CD4-positive, alpha-beta T cell treated with Interleukin-2 at 100 ng/mL for 4 hours (primary cell): ENCODE data around the gene TMEM163.
"Not testable (repeated sequence)": the region's sequence is repeated elsewhere in the genome, so short reads cannot be mapped to it uniquely, and the experiment has no call there.

Source experiments
- DNase-seq: peaks from one replicate; pipeline ENCODE4 v3.0.0-alpha.2; 2020; ENCODE audit warnings: low spot score

TMEM163 gene

DNA sequence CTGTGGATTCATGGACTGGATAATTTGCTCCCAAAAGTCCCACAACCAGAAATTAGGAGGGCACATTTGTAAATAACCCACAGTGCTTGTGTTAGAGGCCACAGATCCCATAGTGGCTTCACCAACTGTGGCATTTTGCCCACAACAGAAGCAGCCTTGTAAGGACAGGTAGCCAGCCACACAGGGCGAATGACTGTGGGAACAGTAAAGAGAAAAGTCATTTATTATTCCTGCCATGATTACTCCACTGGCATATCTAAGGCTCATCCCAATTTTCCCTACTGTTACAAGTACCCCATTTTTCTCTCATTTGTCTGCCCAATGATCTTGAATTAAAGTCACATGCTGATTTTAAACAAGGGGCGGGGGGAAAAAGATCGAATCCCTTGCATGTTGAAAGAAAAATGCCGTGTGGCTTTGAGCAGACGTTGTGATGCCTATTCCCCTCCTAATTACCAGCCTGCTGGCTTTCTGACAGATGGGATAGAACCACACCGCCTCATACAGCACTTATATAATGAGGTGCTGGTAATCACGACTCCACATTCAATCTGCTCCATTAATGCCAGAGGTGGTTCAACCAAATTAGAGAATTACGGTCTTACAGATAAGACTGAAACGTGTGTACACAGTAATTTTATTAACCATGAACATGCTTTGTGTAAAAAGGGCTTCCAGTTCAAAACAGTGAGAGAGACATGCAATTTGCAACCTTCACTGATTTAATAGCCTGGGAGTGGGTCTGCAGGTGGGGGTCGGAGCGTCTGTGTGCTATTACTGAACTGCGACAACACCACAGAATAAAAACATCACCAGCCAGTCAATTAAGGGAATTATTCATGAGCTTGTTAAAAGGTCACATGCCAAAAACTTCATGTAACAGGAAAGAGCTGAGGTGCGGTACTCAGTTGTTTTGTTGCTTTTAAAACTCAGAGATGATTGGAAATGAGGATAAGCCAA is 196.0 kb downstream of the TMEM163 start:
- DNase-seq: no peak

GRCh38 chr2:134518101-134518500 is 200.7 kb downstream of the TMEM163 start:
- no peak for DNase-seq

DNA sequence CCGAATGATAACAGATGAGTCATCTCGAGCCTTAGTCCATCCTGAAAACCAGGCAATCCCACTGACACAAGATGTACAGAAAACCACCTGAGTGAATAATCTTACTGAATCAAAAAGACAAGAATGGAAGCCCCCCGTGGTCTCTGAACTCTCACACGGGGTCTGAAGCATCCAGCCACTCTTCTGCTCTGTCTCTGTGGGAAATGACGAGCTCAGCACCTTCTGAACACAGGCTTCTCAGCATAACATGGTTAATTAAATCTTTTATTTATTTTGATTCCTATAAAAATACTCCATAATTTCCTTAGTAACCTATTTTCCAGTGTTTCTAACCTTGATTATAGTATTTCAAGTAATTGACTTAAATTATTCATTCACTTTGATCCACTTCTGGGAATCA is 203.7 kb downstream of the TMEM163 start:
- DNase-seq: no peak

DNA sequence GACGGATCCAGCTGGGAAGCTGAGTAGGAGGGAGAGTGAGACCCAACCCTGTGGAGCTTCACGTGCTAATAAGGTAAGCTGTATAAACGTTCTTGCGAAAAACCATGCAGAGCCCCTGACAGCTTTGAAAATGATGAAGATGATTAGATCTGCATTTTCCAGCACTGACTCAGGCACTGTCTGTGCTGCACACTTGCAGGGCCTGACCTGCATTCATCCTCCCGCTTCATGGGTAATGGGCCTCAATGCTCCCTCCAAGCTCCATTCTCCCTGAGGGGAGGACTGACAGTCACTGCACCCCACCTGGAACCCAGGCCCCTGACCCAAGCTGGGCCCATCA is 205.4 kb downstream of the TMEM163 start:
- no peak for DNase-seq

DNA sequence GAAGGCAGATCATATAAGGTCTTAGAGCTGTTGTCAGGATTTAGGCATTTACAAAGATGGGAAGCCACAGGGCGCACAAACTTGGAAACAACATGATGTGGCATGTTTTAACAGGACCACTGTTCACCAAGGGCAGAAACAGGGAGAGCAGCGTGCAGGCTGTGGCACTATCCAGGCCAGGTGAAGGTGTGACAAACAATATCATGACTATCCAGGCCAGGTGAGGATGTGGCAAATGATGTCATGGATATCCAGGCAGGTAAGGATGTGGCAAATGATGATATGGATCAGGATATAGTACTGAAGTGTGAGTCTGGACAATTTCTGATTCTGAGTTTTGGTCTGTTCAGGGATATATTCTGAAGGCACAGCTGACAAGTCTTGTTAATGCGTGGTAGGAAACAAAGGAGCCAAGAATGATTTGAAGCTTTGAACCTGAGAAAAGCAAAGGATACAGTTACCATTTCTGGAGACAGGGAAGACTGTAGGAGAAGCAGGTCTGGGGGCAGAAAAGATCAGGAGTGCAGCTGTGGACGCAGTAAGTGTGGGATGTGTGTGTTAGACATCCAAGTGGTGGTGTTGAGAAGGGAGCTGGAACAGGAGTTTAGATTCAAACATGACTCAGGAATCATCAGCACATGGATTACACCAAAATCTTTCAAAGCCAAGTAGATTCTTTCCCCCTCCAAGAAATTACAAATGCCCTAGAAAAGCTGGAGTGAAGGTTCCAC is 205.9 kb downstream of the TMEM163 start:
- no peak for DNase-seq

- no peak for DNase-seq
Measured at GRCh38 chr2:134508391-134508790, 210.4 kb downstream of the TMEM163 start.

DNA sequence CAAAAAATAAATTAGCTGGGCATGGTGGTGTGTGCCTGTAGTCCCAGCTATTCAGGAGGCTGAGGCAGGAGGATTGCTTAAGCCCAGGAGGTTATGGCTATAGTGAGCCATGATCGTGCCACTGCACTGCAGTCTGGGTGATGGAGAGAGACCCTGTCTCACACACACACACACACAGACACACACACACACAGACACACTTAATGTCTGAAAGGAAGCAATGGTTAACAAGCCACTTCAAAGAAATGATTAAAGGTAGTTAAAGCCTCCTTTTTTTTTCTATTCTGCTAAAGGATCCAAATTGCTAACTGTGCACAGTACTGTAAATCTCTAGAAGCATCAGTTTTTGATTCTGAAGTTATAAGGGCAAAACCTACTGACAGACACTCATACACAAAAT is 211.1 kb downstream of the TMEM163 start:
- DNase-seq: no peak

- not testable (repeated sequence) for DNase-seq
Measured at GRCh38 chr2:134507159-134507558, 211.6 kb downstream of the TMEM163 start.

- no peak for DNase-seq
Measured at GRCh38 chr2:134505446-134505845, 213.4 kb downstream of the TMEM163 start.

- DNase-seq: no peak
Measured at GRCh38 chr2:134504586-134505336, 214.0 kb downstream of the TMEM163 start.

GRCh38 chr2:134502104-134502503 is 216.7 kb downstream of the TMEM163 start:
- no peak for DNase-seq

- no peak for DNase-seq
Measured at GRCh38 chr2:134501476-134502091, 217.2 kb downstream of the TMEM163 start.

GRCh38 chr2:134500211-134500935 is 218.4 kb downstream of the TMEM163 start:
- DNase-seq: no peak

DNA sequence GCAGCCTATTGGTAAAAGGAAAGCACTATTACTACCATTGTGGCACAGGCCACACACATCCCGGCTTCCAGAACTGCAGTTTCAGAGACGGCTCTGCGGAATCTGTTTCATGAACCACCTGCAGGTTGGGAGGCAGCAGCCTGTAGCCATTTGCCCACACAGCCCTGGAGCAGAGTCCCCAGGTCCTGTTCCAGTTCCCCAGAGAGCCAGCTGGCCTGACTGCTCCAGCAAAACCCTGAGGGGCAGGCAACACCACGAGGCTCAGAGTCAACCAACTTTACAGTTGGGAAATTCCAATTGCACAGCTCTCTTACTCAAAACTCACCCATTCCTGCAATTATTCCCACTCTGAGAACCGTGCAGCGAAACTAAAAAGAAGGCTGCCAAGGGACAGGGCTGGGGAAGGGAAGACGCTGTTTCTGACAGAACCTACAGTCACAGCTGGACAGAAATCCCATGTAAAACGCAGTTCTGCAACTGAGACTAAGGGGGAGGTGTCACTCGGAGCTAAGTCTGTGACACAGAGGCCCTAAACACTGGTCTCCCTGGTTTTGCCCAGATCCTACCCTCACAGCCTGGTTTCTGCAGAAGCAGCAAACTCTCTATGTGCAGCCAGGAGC is 219.4 kb downstream of the TMEM163 start:
- no peak for DNase-seq

DNA sequence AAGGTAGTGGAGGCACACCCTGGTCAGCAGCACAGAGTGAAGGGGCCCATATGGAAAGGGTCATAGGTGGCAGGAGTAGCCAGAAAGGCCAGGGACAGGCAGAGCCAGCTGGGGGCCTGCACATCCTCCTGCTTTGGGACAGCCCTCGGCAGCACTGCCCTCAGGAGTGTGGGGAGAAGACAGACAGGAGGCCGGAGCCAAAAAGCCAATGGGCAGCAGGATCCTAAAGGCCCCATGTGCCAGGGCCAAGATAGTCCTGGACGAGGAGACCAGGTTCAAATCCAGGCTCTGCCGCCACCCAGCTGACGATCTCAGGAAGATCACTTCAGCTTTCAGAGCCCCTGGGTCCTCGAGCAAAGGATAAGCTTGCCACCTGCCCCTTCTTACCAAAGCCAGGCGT is 220.1 kb downstream of the TMEM163 start:
- no peak for DNase-seq

DNA sequence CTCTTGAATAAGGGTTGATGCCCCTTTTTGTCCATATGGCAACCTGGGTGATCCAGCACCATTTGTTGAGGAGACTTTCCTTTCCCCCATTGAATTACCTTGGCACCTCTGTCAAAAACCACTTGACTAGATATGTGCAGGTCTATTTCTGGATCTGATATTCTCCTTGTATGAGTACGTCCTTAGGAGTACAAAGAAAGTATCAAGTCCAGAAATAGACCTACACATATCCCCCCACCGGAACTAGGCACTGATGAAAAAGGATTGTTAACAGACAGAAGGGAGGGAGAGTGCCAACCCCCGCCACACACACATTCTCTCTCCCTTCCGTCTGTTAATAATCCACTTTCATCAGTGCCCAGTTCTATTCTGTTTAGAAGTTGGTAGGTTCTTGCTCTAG is 225.0 kb downstream of the TMEM163 start:
- DNase-seq: no peak

DNA sequence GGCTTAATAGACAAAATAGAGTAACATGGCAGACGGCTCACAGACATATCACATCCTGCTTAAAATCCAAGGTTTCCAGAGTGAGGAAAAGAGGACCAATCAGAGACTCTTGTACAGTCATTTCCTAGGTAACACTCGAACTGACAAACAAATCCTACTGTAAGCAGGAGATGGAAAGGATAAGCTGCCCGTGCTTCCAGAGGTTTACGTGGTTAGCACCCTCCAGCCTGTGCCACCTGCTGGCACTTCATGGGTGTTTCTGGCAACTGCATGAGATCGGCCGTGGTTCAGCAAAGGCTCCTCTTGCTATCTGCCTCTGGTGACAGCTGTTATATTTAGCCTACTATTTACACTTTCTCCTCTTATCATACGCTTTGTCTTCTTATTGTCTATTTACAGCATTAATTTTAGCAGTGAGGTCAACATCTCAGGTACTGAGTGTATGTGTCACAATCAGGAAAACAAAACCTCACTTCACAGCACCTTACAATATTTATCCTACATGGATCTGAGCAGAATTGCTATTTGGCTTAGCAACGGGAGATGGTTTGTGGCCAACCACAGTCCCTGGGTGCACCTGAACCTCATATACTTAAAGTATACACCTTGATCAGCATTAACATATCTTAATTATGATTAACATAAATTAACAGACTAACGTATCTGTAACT is 226.9 kb downstream of the TMEM163 start:
- DNase-seq: no peak

GRCh38 chr2:134491022-134491421 is 227.8 kb downstream of the TMEM163 start:
- DNase-seq: no peak

DNA sequence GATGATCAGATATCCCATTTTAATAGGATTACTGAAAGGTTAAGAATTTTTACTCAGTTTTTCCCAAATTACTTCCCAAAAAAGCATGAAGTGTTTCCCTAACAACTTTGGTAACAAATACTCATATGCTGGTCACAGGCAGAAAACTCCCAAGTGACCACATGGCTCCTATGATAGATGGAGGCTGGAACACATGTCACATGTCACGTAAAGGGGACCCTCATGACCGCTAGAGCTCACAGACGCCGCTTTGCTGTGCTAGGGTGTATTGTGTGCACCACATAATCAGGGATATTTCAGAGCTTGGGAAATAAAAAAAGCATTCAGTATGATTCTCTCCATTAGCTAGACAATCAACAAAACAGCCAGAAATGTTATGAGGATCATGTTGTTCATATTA is 228.2 kb downstream of the TMEM163 start:
- no peak for DNase-seq

DNA sequence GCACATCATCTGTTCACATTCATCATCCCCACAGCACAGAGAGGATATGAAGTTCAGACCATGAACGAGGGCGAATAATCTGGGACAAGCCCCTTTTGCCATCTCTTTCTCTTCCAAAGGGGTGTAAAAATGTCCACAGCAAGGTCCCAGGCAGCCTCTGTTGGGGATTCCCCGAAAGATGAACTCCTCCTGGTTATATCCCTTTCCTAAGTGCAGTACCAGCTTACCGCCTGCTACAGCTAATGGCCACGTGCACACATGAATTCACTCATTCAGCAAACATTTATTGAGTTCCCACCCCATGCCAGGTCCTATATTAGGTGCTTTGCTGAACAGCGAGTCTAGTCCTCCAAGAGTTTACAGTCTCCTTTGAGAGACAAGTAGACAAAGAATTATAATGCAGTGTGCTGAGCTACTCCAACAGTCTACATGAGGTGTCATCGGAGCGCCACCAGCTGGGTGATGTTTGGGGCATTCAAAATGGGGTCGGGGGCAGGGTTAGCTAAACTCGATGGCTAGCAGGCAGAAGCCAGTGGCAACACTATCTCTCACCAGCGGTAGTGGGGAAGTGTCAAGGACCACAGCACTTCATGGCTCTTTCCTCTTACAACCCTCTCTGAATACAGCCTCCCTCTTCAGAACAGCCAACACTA is 228.9 kb downstream of the TMEM163 start:
- DNase-seq: no peak
